Endothelial cell of umbilical vein (primary cell): Measurements from ENCODE around the gene SIDT1.

ENCODE experiments used
- EZH2 ChIP-seq: IDR thresholded peaks from 2 replicates; pipeline ENCODE4 v1.6.1; 2012; ENCODE audit warnings: borderline replicate concordance, low read depth, mild to moderate bottlenecking, moderate library complexity, low read length, inconsistent platforms; ENCODE audit not compliant: severe bottlenecking
- FOS ChIP-seq: IDR thresholded peaks from 2 replicates; pipeline ENCODE4 v1.6.1; 2011; ENCODE audit warnings: mild to moderate bottlenecking, low read length, moderate library complexity, borderline replicate concordance; ENCODE audit not compliant: insufficient read depth
- GATA2 ChIP-seq: IDR thresholded peaks from 2 replicates; pipeline ENCODE4 v1.7.0; 2011; ENCODE audit warnings: low read depth, mild to moderate bottlenecking, moderate library complexity, mixed read lengths, low read length; ENCODE audit not compliant: insufficient read length, insufficient read depth
- MAX ChIP-seq: IDR thresholded peaks from 2 replicates; pipeline ENCODE4 v1.6.1; 2011; ENCODE audit not compliant: insufficient read depth, insufficient read length
- MYC ChIP-seq: IDR thresholded peaks from one replicate; pipeline ENCODE4 v1.6.1; 2011; ENCODE audit warnings: mild to moderate bottlenecking, low read depth, low read length
- POLR2A ChIP-seq: IDR thresholded peaks from 2 replicates; pipeline ENCODE4 v1.6.1; 2012; ENCODE audit warnings: low read depth, mild to moderate bottlenecking, control low read depth, low read length
- POLR2AphosphoS5 ChIP-seq: IDR thresholded peaks from 2 replicates; pipeline ENCODE4 v1.6.1; 2012; ENCODE audit warnings: low read depth, mild to moderate bottlenecking, control low read depth, low read length, moderate library complexity; ENCODE audit not compliant: insufficient read depth
- TF ChIP-seq, protein P1 (sequence below), 2 donors: IDR thresholded peaks; 1 replicate in 1 of 2; 2 replicates in 1 of 2; pipeline ENCODE4 v1.5.1; 2011; ENCODE audit warnings: low read length in 2 of 2, mild to moderate bottlenecking in 2 of 2, moderate library complexity in 2 of 2, control low read depth in 1 of 2, inconsistent platforms in 1 of 2, low read depth in 1 of 2; ENCODE audit not compliant: insufficient read depth in 1 of 2; ENCODE audit errors: extremely low read depth in 1 of 2

DNA sequence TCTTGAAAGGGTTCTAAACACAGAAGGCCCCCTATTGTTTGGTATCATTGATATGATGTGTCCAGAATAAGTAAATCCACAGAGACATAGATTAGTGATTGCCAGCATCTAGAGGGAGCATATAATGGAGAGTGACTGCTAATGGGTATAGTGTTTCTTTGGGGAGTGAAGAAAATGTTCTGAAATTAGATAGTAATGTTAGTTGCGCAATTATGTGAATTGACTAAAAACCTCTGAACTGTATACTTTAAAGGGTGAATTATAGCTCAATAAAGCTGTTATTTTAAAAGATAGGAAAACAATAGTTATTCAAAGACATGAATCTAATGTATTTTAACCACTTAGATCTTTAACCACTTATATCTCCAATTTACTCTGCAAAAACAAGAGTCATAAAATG is 23.4 kb upstream of the SIDT1 start:
- TF ChIP-seq MAX = no peak
- TF ChIP-seq POLR2AphosphoS5 = no peak
- TF ChIP-seq, protein P1, sequence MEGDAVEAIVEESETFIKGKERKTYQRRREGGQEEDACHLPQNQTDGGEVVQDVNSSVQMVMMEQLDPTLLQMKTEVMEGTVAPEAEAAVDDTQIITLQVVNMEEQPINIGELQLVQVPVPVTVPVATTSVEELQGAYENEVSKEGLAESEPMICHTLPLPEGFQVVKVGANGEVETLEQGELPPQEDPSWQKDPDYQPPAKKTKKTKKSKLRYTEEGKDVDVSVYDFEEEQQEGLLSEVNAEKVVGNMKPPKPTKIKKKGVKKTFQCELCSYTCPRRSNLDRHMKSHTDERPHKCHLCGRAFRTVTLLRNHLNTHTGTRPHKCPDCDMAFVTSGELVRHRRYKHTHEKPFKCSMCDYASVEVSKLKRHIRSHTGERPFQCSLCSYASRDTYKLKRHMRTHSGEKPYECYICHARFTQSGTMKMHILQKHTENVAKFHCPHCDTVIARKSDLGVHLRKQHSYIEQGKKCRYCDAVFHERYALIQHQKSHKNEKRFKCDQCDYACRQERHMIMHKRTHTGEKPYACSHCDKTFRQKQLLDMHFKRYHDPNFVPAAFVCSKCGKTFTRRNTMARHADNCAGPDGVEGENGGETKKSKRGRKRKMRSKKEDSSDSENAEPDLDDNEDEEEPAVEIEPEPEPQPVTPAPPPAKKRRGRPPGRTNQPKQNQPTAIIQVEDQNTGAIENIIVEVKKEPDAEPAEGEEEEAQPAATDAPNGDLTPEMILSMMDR (IDR thresholded peaks at IDR 0.05; ENCODE audit: extremely low read depth in 1 of 2, insufficient read depth in 1 of 2, low read depth in 1 of 2, low read length in 2 of 2) = no peak
- no peak for TF ChIP-seq MYC
- no peak for TF ChIP-seq FOS
- TF ChIP-seq POLR2A = no peak
- TF ChIP-seq EZH2 = no peak
- TF ChIP-seq GATA2 = no peak
